Measurements from ENCODE around the gene TRAPPC1.

Gene TRAPPC1

DNA sequence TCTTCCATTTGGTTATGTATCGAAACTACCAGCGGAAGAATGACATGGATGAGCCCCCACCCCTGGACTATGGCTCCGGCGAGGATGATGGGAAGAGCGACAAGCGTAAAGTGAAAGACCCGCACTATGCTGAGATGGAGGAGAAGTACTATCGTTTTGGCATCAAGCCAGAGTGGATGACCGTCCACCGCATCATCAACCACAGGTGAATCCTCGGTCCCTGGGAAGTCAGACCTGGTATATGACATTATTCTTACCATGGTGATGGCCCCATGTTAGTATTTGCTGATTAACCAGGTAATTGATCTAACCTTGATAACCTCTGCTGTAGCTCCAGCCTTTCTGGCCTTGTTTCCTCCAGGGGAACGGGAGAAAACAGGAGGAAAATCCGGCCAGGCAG is 34.7 kb downstream of the TRAPPC1 start:
- DNase-seq, result no peak

DNA sequence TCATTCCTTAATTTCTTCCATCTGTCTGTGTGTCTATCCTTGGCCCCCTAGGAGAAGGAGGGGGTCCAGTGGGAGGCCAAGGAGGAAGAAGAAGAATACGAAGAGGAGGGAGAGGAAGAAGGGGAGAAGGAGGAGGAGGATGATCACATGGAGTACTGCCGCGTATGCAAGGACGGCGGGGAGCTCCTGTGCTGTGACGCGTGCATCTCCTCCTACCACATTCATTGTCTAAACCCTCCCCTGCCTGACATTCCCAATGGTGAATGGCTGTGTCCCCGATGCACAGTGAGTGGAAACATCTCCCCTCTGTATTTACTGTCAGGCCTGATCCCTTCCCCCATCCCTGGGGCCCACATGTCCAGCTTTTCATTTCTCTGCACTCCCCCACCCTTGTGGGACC is 36.9 kb downstream of the TRAPPC1 start:
- no peak for DNase-seq

DNA sequence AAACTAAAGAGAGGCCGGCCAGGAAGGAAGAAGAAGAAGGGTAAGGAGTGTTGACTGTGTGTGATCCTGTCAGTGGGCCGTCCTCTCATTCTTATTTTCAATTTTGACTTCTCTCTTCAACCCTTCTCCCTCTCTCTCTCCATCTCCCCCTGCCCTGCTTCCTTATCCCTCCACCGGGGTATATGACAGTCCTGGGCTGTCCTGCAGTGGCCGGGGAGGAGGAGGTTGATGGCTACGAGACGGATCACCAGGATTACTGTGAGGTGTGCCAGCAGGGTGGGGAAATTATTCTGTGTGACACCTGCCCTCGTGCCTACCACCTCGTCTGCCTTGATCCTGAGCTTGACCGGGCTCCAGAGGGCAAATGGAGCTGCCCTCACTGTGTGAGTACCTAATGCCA is 37.5 kb downstream of the TRAPPC1 start:
- no peak for DNase-seq

DNA sequence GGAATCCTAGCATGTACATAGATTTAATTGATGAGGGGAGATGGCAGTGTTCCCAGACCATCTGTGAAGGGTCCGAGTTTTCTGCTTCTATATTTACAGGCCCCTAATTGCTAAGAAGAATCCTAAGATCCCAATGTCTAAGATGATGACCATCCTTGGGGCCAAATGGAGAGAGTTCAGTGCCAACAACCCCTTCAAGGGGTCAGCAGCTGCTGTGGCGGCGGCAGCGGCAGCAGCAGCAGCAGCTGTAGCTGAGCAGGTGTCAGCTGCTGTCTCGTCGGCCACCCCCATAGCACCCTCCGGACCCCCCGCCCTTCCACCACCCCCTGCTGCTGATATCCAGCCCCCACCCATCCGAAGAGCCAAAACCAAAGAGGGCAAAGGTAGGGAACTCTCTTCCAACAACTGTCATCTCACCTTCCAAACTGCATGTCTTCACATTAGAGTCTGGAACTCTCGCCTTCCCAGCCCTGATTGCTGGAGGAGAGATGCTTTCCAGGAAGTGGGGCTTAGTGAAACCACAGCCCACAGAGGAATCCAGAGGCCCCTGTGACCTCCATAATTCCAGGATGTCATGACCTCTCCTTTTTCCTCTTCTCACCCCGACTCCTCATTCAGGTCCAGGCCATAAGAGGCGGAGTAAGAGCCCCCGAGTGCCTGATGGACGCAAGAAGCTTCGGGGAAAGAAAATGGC is 38.4 kb downstream of the TRAPPC1 start:
- no peak for DNase-seq

DNA sequence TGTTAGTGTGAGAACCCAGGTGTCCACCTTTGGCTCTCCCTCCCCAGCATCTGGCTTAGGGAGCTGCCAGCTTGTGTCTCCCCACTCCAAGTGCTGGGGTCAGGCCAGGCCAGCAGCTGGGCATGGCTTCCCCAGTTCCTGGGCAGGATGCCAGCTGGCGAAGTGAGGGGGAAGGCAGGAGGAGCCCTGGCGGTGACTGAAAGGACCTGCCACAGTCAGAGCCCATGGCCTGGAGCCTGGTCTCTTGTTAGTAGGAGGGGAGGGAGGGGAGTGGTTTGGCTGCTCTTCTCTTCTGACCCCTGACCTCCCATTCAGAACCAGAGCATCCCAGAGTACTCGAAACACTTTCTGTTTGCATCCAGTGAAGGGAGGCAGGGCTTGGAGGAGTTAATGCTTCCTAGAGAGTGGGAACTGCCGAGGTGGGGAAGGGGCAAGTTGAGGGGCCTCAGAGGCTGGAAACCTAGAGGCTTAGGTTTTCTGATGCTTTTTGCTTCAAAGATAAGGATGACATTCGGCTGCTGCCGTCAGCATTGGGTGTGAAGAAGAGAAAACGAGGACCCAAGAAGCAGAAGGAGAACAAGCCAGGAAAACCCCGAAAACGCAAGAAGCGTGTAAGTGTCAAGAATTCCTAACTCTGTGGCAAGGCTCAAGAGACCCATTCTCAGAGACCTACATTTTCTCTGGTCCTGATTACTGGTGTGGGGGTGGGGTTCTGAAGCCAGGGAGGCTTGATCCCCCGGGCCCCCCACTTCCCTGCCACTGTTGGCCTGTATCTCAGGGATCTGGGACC is 42.4 kb downstream of the TRAPPC1 start:
- DNase-seq, result no peak

DNA sequence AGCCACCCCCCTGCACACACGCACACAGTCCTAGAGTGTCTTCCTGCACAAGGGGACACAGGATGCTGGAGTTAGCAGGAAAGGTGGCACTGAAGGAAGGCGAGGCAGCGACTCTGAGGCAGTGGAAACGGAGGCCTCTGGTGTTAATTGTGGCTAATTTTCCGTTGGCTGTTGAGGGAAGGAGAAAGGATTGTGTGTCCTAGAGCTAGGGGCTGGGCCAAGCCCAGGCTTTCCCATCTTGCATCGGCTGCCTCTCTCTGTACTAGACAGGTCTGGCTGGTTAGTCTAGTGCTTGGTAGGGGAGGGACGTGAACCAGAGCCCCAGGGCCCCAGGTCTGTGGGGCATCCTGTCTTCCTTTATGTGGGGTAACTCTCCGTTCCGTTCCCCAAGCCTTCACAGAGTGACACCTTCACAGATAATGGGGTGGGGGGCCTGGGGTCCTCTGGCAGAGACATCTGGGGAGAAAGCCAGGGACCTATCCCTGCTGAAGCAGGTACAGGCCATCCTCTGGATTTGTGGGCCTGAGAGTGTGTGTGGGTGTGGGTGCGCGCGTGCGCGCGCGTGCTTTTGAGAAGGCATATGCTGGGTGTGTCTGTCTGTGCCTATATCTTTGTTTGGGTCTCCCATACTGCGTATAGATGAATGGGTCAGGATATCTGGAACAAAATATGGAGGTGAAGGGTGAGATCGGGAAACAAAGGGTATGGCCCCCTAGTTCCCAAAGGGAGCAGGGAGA is 43.4 kb downstream of the TRAPPC1 start, which contains the start of gene CHD3:
Gene CHD3 (plus strand): TSS at position 606 of the 737 bp plus-strand sequence. CDS start 212 bp downstream, outside the sequence.
- peak in 3 of 4 experiments; percentile 22 to 32 (median 30) for DNase-seq

DNA sequence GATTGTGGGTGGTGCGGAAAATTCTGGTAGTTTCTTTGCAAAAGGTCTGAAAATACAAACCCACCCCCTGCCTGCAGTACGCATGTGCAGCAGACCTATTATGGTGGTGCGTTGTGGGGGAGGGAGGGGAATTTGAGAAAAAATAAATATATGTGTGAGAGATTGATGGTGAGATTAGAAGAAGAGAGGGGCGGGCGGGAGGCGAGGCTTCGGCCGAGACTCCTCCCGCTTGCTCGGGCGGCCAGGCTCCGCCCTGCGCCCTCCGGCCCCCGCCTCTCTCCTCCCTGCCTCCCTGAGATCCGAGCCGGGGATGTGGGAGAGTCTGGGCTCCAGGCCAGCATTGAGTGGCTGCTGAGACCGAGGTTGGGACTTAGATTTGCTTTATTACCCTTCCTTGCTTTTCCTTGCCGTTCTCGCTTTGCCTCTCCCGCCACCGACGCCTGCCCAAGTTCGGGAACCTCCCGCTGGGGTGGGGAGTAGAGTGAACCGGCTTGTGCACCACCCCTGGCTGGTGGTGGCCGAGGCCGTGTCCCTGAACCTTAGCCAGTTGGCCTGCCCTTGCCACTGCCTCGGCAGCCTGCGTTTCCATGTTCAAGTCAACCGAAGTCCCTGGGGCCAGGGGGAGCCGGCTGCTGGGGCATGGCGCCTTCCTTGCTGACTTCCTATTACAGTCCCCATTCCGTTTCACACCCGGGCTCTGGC is 44.1 kb downstream of the TRAPPC1 start:
- DNase-seq, result peak; percentile 58 to 74 (median 73)

DNA sequence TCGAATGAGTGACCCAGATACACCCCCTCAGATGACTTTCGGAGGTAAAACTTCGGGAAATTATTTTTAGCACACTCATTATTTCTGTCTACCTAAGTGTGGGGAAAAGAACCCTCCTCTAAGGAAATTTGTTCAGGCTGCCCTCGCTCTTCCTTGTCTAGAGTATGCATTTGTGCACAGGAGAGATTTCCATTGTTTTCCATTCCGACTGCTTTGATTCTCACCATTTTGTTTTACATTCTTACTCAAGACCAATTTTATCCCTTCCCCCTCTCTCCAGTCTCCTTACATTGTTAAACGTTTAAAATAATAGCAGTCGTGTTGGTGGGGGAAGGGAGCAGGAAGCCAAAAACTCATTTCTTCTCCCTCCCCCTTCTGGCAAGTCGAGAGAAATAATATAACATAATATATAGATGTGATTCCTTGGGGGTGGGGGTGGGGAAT is 44.7 kb downstream of the TRAPPC1 start:
- no peak for DNase-seq

DNA sequence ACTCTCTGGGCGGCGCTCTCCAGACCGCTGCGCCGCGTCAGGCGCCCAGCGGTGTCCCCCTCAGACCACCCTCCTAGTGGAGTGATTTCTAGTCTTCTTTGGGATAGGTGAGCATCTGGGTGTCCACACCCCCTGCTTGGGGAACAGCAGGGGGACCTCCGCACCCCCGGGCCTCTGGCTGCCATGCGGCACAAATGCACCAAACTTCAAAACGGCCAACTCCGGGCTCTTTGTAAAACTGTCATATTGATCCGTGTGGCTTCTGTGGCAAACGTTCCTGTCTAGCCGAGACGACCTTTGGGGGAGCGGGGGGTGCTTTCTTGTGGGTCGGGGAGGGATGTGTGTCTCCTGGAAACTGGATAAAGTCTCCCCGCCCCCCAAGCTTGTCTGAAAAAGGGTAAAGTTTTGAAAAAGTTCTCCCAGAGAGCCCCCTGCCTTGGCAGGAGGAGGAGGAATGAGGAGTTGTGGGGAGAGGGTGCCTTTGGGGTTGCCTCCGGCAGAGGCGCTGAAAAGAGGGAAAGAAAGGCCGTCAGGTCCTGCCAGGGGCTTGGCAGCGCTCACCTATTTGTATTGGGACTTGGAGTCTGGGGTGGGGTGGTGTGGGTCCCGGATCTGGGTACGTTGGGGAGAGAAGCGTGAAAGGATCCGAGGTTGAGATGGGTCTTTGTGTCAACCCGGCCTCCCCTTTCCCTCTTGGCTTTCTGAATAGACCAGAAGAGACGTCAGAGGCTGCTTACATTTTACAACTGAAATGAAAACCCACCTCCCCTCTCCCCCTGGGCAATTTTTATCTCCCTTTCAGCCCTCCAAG is 45.3 kb downstream of the TRAPPC1 start:
- peak in 1 of 4 experiments; percentile 8 for DNase-seq

DNA sequence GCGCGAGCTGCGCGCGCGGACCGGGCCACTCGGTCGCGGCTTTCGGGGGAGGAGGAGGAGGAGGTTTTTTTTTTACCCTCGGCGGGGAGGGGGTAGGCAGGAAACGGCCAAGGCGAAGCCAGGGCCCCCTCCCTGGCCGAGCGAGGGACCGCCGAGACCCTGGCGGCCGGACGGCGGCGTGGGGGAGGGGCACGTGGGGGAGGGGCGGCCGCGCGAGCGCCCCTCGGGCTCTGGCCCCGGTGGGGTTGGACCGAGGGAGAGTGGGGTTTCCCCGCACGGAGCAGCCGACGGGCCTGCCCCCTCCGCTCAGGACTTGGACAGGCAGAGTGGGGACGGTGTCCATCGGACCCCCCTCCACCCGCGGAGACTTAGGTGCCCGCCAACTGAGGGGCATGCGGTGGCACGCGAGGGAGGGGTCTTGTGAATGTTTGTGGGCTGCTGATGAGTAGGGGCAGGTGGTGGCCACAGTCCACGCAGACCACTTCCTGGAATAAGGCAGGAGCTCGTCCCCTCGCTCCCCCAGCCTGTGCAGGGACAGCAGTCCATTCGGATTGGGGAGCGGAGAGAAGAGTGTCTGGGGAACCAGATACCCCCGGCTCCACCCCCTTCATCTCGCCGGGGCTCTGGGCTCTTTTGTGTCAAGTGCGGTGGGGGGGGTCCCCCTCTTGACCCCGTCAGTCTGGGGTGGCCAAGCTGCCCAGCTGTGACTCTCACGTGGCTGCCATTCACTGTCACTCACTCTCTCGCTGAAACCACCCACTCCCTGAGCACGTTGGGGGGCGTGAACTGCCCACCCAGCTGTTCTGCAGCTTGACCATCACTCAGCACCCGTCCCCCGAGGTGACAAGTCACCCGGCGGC is 46.1 kb downstream of the TRAPPC1 start:
- peak in 2 of 4 experiments; percentile 29 to 42 for DNase-seq

DNA sequence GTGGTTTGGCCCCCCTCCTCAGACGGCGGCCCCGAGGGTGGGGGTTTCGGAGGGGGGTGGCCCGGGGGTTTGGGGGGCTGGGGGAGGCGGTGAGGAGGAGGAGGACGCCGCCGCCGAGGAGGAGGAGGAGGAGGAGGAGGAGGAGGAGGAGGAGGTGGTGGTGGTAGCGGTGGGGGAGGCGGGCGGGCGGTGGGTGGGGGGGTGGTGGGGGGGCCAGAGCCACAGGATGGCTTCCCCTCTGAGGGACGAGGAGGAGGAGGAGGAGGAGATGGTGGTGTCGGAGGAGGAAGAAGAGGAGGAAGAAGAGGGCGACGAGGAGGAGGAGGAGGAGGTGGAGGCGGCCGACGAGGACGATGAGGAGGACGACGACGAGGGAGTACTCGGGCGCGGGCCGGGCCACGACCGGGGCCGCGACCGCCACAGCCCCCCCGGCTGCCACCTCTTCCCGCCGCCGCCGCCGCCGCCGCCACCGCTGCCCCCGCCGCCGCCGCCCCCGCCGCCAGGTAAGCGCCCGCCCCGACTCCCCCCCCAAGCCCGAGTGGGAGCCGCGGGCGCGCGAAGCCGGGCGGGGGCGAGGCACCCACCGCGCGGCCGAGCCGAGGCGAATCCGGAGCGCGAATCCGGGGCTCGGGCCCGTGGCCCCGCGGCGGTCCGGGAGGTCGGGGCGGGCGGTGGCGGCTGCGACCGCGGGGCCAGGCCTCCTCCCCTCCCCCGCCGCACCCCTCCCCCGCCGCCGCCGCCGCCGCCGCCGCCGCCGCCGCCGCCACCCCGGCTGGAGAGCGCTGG is 47.0 kb downstream of the TRAPPC1 start:
- peak in 1 of 4 experiments; percentile 36 for DNase-seq

DNA sequence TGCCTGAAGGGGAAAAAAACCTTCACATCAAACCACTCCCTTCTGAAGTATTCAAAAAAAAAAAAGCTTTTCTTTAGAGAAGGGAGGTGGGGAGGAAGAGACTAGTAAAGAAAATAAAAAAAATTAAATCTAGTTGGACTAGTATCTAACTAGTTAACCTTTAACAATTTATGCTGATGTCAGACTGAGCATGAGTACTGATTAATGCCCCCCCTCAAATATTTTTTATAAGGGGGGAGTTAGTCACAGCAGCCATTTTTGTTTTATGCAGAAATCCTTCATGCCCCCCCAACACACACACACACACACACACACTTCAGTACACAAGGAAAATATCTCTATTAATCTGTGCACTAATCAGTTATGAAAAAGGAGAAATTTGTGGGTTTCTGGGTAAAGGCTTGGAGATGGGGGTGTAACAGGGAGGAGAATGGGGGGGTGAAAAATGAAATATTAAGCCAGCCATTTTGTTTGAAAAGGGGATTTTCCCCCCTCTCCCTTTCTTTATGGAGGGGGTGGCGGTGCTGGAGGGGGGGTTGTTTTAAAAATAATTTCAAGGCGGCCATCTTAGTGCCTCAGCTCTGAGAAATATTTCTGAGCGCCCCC is 47.9 kb downstream of the TRAPPC1 start:
- DNase-seq, result no peak

DNA sequence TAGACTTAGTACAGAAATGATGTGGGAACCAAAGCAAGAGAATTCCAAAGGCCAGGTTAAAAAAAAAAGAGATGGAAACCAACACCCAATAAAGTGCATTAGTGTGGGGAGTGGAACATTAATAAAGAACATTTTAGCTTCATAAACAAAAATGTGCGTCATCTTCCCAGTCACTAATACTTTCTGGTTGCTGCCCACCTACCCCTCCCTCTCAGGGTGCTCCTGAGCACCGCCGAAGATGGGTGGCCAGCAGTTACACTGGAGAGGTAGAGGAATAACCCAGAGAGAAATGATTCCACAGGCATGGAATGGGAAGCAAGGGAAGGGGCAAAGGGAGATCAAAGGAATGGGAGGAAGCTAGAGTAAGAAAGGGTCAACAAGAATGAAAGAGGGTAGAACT is 49.1 kb downstream of the TRAPPC1 start:
- DNase-seq, result no peak

DNA sequence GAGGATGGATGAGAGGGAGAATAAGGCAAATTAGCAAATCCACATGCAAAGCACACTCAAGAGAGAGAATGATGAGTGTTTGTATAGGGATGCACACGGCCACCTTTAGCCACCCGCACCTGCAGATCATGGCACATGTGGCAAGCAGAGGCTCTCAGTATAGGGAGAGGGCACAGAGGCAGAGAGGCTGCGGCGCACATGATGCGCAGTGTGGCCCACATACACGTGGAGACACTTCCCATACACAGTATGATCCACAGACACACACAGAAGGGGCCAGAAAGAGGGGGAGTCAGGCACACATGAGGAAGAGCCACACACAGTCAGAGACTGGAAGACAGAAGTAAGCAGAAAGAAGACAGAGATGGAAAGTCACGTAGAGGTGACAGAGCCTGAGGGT is 49.7 kb downstream of the TRAPPC1 start:
- DNase-seq, result no peak

DNA sequence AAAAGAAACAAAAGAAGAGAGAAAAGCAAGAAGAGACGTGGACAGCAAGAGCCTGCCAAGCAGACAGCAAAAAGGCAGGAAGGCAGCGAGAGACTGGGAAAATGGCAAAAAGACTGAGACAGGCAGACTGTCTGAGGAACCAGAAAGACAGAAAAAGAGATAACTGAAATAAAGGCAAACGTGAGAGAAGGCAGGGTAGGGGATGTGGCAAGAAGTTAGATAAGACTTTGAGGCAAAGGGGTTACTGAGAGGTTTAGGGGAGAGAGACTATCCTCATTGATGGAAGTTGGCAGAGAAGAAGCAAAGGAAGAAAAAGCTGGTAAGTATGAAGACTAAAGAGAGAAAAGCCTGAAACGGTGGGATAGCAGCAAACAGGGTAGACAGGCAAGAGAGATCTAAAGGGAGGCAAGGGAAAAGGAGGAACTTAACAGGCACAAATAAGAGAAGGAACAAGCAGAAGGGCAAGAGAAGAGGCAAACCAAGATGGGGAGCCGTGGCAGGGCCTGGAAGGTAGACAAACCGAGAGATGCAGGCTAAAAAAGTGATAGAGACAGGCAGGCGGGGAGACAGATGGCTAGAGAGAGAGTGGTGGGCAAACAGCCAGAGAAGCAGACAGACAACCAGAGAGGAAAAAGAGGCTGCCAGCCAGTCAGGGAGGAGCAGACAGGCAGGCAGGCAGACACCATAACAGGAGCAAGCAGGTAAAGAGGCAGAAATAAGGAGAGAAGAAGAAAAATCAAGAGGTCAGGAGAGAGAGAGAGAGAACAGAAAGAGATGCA is 50.3 kb downstream of the TRAPPC1 start:
- no peak for DNase-seq
